Skin of body (tissue), 2 donors: ENCODE data around the gene TBL1XR1. TPM values are rescaled to one million over a fixed set of nuclear protein-coding genes. Genes with fewer than 3 reads are reported as not detected.
"Not testable (repeated sequence)": the region's sequence is repeated elsewhere in the genome, so short reads cannot be mapped to it uniquely, and the experiment has no call there.

Experiments used
- DNase-seq: peaks from one replicate; lab custom pipeline; 2025; lab: John Stamatoyannopoulos, UW
- total RNA-seq: library from RNA; depleted of rRNA; stranded (reverse); fragments of >200 nt; gene quantifications from one replicate; pipeline ENCODE4 v1.2.3, GENCODE V29; 2014

The TBL1XR1 gene
- total RNA-seq, 1 donor from 2014 or later, result 138 TPM

- DNase-seq, result not testable (repeated sequence)
These were observed 12.7 kb downstream of the TBL1XR1 start for GRCh38 chr3:177184602-177185001.

GRCh38 chr3:177182352-177182751 lies 14.9 kb downstream of the TBL1XR1 start:
- DNase-seq, result no peak

GRCh38 chr3:177181418-177181817 lies 15.9 kb downstream of the TBL1XR1 start:
- DNase-seq, result no peak

GRCh38 chr3:177180506-177180905 lies 16.8 kb downstream of the TBL1XR1 start:
- no peak for DNase-seq

GRCh38 chr3:177179281-177180067 lies 17.8 kb downstream of the TBL1XR1 start:
- no peak for DNase-seq

GRCh38 chr3:177177749-177178221 lies 19.5 kb downstream of the TBL1XR1 start:
- DNase-seq, result no peak

- DNase-seq, result no peak
These were observed 22.6 kb downstream of the TBL1XR1 start for GRCh38 chr3:177174607-177175170.

- no peak for DNase-seq
These were observed 27.2 kb downstream of the TBL1XR1 start for GRCh38 chr3:177169936-177170722.

GRCh38 chr3:177168431-177168830 lies 28.9 kb downstream of the TBL1XR1 start:
- DNase-seq, result no peak

- DNase-seq, result no peak
These were observed 34.5 kb downstream of the TBL1XR1 start for GRCh38 chr3:177162742-177163141.

- not testable (repeated sequence) for DNase-seq
These were observed 35.7 kb downstream of the TBL1XR1 start for GRCh38 chr3:177161603-177162002.

- no peak for DNase-seq
These were observed 38.8 kb downstream of the TBL1XR1 start for GRCh38 chr3:177158461-177158860.

- DNase-seq, result no peak
These were observed 39.8 kb downstream of the TBL1XR1 start for GRCh38 chr3:177157492-177157891.

- DNase-seq, result no peak
These were observed 42.5 kb downstream of the TBL1XR1 start for GRCh38 chr3:177154733-177155132.

- no peak for DNase-seq
These were observed 46.2 kb downstream of the TBL1XR1 start for GRCh38 chr3:177150970-177151627.

GRCh38 chr3:177150218-177150916 lies 46.9 kb downstream of the TBL1XR1 start:
- DNase-seq, result no peak

- no peak for DNase-seq
These were observed 48.2 kb downstream of the TBL1XR1 start for GRCh38 chr3:177149106-177149505.

GRCh38 chr3:177147790-177148189 lies 49.5 kb downstream of the TBL1XR1 start:
- DNase-seq, result no peak

- DNase-seq, result no peak
These were observed 50.6 kb downstream of the TBL1XR1 start for GRCh38 chr3:177146646-177147045.

GRCh38 chr3:177145954-177146353 lies 51.3 kb downstream of the TBL1XR1 start:
- no peak for DNase-seq

GRCh38 chr3:177145381-177145780 lies 51.9 kb downstream of the TBL1XR1 start:
- no peak for DNase-seq
